ENCODE data around the gene FHOD3. TPM values are rescaled to one million over a fixed set of nuclear protein-coding genes. Genes with fewer than 3 reads are reported as not detected.

The FHOD3 gene
- total RNA-seq, 1 experiment from 2014 or later, result 18.1 TPM

GRCh38 chr18:36537289-36537688 is 239.8 kb downstream of the FHOD3 start:
- Histone ChIP-seq H3K9me2 (replicated peaks; ENCODE audit: low read length) (no peaks in the 10 kb centered on the region), H4K20me1 (ENCODE audit: low read length) (no peaks in the 10 kb centered on the region), H3K79me2 (ENCODE audit: low read length) (no peaks in the 10 kb centered on the region), H3K4me2 (ENCODE audit: low read length) (no peak overlapping the region), H3K27me3 (ENCODE audit: low read length) (no peaks in the 10 kb centered on the region), H3K27ac (ENCODE audit: low read length) (no peak overlapping the region), H3K9me3 (ENCODE audit: low read length) (no peaks in the 10 kb centered on the region), H3K4me1 (ENCODE audit: insufficient read depth, low read length) (no peaks in the 10 kb centered on the region), H3F3A (ENCODE audit: low read length, unreplicated experiment) (no peaks in the 10 kb centered on the region), H3K4me3 (ENCODE audit: low read length) (no peak overlapping the region), H3K9ac (ENCODE audit: low read length) (no peak overlapping the region), H3K36me3 (ENCODE audit: low read depth, low read length) (no peaks in the 10 kb centered on the region), H2AFZ (ENCODE audit: low read length) (no peak overlapping the region)
- CTCF ChIA-PET, result no interaction called here
- intact Hi-C loops (cut with micrococcal nuclease), result no loop called here
- BruUV-seq (replicated peaks), result no TSS peak
- POLR2A ChIA-PET (ENCODE audit: unreplicated experiment), result no interaction called here
- no peak for TF ChIP-seq EZH2 (IDR thresholded peaks at IDR 0.05; ENCODE audit: low read length, unreplicated experiment)
- no peak for TF ChIP-seq CTCF (conservative IDR thresholded peaks at IDR 0.05; ENCODE audit: low read depth, low read length)
- no peak for TF ChIP-seq EZH2phosphoT487 (IDR thresholded peaks at IDR 0.05; ENCODE audit: borderline replicate concordance, low read length)
- no peak for DNase-seq
- ATAC-seq, result no peak

GRCh38 chr18:36539674-36540231 is 242.2 kb downstream of the FHOD3 start:
- no TSS peak for BruUV-seq (replicated peaks)
- DNase-seq (no peak), ATAC-seq (no peak)

GRCh38 chr18:36543030-36543429 is 245.5 kb downstream of the FHOD3 start:
- no peaks in the 10 kb centered on the region for H3K36me3 ChIP-seq (ENCODE audit: low read depth, low read length)

More at GRCh38 chr18:36539674-36540231, 242.2 kb downstream of the FHOD3 start:
- Histone ChIP-seq H3K27me3 (ENCODE audit: low read length) (no peaks in the 10 kb centered on the region), H3K4me3 (ENCODE audit: low read length) (no peak overlapping the region), H3K9ac (ENCODE audit: low read length) (no peak overlapping the region), H4K20me1 (ENCODE audit: low read length) (no peaks in the 10 kb centered on the region), H3K27ac (ENCODE audit: low read length) (no peak overlapping the region), H3K36me3 (ENCODE audit: low read depth, low read length) (no peaks in the 10 kb centered on the region), H3K79me2 (ENCODE audit: low read length) (no peaks in the 10 kb centered on the region), H3K9me2 (replicated peaks; ENCODE audit: low read length) (no peaks in the 10 kb centered on the region), H3K4me2 (ENCODE audit: low read length) (no peak overlapping the region), H3K9me3 (ENCODE audit: low read length) (no peaks in the 10 kb centered on the region), H3F3A (ENCODE audit: low read length, unreplicated experiment) (no peaks in the 10 kb centered on the region), H3K4me1 (ENCODE audit: insufficient read depth, low read length) (no peaks in the 10 kb centered on the region), H2AFZ (ENCODE audit: low read length) (no peak overlapping the region)
- no peak for TF ChIP-seq EZH2phosphoT487 (IDR thresholded peaks at IDR 0.05; ENCODE audit: borderline replicate concordance, low read length)
- ChIA-PET POLR2A (ENCODE audit: unreplicated experiment) (no interaction called here), CTCF (no interaction called here)
- intact Hi-C loops (cut with micrococcal nuclease), result no loop called here

More at GRCh38 chr18:36543030-36543429, 245.5 kb downstream of the FHOD3 start:
- Histone ChIP-seq H3F3A (ENCODE audit: low read length, unreplicated experiment) (no peaks in the 10 kb centered on the region), H3K9ac (ENCODE audit: low read length) (no peak overlapping the region), H3K9me3 (ENCODE audit: low read length) (no peaks in the 10 kb centered on the region), H2AFZ (ENCODE audit: low read length) (no peak overlapping the region), H3K4me2 (ENCODE audit: low read length) (no peak overlapping the region), H3K79me2 (ENCODE audit: low read length) (no peaks in the 10 kb centered on the region), H4K20me1 (ENCODE audit: low read length) (no peaks in the 10 kb centered on the region), H3K27me3 (ENCODE audit: low read length) (no peaks in the 10 kb centered on the region), H3K9me2 (replicated peaks; ENCODE audit: low read length) (no peaks in the 10 kb centered on the region), H3K4me1 (ENCODE audit: insufficient read depth, low read length) (no peaks in the 10 kb centered on the region), H3K27ac (ENCODE audit: low read length) (no peak overlapping the region), H3K4me3 (ENCODE audit: low read length) (no peak overlapping the region)
- no peak for ATAC-seq
- TF ChIP-seq EZH2 (IDR thresholded peaks at IDR 0.05; ENCODE audit: low read length, unreplicated experiment), result no peak
- TF ChIP-seq EZH2phosphoT487 (IDR thresholded peaks at IDR 0.05; ENCODE audit: borderline replicate concordance, low read length), result no peak
- no peak for TF ChIP-seq CTCF (conservative IDR thresholded peaks at IDR 0.05; ENCODE audit: low read depth, low read length)
- intact Hi-C loops (cut with micrococcal nuclease), result no loop called here
- no peak for DNase-seq
- no TSS peak for BruUV-seq (replicated peaks)
- POLR2A ChIA-PET (ENCODE audit: unreplicated experiment), result no interaction called here
- CTCF ChIA-PET, result no interaction called here
